D721Med (cell line): Measurements from ENCODE around the gene NOD1.
"Not testable (repeated sequence)": the region's sequence is repeated elsewhere in the genome, so short reads cannot be mapped to it uniquely, and the experiment has no call there.

Experiments
- DNase-seq: peaks from one replicate; pipeline ENCODE4 v3.0.0; 2011; ENCODE audit warnings: low spot score; ENCODE audit not compliant: insufficient read length
- FAIRE-seq: peaks from 2 replicates; lab custom pipeline; 2011; peaks lifted over from hg19 to GRCh38; lab: Jason Lieb, UNC
- TF ChIP-seq, protein P1 (sequence below): IDR thresholded peaks from 2 replicates; pipeline ENCODE4 v1.5.1; 2012; ENCODE audit warnings: mild to moderate bottlenecking, control low read depth; ENCODE audit not compliant: insufficient read depth; ENCODE audit errors: missing control alignments

The NOD1 gene

DNA sequence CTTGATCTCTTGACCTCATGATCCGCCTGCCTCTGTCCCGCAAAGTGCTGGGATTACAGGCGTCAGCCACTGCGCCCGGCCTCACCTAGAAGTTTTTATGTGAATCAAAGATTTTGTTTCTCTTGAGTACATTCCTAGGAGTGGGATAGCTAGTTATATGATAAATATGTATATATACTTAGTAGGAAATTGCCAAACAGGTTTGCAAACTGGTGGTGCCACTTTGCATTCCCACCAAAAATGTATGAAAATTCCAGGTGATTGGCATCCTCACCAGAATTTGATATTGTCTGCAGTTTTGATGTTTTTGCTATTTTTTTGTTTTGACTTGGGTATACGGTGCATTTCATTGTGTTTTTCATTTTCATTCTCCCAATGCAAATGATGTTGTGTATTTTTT lies 86.8 kb downstream of the NOD1 start:
- no peak for DNase-seq
- TF ChIP-seq, protein P1, sequence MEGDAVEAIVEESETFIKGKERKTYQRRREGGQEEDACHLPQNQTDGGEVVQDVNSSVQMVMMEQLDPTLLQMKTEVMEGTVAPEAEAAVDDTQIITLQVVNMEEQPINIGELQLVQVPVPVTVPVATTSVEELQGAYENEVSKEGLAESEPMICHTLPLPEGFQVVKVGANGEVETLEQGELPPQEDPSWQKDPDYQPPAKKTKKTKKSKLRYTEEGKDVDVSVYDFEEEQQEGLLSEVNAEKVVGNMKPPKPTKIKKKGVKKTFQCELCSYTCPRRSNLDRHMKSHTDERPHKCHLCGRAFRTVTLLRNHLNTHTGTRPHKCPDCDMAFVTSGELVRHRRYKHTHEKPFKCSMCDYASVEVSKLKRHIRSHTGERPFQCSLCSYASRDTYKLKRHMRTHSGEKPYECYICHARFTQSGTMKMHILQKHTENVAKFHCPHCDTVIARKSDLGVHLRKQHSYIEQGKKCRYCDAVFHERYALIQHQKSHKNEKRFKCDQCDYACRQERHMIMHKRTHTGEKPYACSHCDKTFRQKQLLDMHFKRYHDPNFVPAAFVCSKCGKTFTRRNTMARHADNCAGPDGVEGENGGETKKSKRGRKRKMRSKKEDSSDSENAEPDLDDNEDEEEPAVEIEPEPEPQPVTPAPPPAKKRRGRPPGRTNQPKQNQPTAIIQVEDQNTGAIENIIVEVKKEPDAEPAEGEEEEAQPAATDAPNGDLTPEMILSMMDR: no peak
- FAIRE-seq: no peak

DNA sequence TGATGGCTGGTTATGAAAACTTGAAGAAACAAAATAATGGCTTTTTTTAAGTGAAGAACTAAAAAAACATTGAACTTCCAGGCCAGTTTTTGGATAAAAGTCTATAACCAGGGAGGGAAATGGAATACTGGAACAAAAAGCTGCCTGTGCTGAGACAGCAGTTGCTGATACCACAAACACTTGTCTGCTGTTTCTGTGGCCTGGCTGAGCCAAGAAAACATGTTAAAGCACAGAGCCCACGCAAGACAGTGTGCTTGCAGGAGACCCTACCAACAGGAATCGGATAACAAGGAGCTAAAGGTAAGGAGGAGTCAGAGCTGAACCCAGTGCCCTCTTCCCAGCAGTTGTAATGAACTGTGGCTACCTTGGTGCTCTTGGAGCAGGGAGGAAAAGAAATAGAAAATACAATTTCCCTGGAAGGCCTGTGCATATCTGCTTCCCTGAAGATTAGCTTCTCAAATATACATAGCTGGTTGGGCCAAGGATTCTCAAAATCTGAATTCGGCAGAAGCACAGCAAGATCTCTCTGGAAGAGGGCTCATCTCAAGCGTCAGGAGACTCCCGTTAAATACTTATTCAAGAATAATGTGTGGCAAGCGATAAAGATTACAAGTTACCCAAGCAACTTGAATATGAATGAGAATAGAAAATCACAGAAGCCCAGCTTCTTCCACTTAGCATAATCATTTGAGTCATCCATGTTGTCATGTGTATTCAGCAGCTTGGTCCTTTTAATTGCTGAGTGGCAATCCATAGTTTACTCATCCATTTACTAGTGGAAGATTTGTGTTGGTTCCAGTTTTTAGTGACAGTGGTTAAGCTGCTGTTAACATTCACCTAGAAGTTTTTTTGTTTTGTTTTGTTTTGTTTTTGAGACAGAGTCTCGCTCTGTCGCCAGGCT lies 87.6 kb downstream of the NOD1 start:
- FAIRE-seq (no peak), DNase-seq (no peak)
- TF ChIP-seq, protein P1: no peak

DNA sequence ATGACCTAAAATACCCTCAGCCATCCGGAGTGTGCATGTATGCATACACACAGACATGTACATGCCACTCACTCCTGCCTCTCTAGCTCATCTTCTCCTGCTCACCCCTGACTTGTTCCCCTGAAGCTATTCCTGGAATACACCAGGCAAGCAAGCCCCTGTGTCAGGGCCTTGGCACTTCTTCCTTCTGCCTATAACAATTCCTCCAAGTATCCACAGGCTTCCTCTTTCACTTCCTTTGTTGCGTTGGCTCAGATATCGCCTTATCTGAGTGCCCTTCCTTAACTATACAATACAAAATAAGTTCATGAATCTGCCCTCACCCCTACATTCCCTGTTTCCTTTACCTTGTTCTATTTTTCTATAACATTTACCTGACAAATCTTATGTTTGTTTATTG lies 88.8 kb downstream of the NOD1 start:
- FAIRE-seq: no peak
- DNase-seq: no peak
- TF ChIP-seq, protein P1: no peak

DNA sequence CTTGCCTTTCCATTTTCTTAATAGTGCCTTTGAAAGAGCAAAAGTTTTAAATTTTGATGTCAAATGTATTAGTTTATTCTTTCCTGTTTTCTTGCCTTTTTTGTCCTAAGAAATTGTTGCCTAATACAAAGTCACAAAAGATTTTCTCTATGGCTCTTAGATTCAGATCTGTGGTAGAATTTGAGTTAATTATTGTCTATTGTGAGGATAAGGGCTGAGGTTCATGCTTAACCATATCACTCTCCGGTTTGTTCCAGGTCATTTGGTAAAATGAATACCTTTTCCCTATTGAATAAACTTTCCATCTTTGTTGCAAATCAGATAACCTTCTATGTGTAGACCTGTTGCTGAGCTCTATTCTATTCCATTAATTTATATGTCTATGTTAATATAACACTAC lies 96.0 kb downstream of the NOD1 start:
- DNase-seq (no peak), FAIRE-seq (no peak)
- TF ChIP-seq, protein P1: no peak

DNA sequence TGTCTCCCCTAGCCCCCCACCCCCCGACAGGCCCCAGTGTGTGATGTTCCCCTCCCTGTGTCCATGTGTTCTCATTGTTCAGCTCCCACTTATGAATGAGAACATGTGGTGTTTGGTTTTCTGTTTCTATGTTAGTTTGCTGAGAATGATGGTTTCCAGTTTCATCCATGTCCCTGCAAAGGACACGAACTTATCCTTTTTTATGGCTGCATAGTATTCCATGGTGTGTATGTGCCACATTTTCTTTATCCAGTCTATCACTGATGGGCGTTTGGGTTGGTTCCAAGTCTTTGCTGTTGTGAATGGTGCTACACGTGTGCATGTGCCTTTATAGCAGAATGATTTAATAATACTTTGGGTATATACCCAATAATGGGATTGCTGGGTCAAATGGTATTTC lies 97.8 kb downstream of the NOD1 start:
- not testable (repeated sequence) for DNase-seq, FAIRE-seq

DNA sequence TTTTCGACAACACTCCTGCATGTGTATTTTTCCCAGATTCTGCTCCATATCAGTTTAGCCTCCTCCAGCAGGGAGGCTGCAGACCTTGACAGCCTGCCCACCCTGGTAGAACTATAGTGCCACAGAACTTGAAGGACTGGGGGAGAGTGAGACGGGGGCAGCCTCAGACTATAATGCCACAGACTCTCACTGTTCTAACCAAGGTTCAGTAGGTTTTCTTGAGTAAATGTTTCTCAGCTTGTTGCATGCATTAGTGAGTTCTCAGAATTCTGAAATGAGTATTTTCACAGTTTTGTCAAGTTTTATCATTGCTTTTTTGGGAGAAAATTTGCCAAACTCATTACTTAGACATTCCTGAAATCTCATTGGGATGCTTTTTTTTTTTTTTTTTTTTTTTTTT lies 98.3 kb downstream of the NOD1 start:
- TF ChIP-seq, protein P1: no peak
- DNase-seq (no peak), FAIRE-seq (no peak)

DNA sequence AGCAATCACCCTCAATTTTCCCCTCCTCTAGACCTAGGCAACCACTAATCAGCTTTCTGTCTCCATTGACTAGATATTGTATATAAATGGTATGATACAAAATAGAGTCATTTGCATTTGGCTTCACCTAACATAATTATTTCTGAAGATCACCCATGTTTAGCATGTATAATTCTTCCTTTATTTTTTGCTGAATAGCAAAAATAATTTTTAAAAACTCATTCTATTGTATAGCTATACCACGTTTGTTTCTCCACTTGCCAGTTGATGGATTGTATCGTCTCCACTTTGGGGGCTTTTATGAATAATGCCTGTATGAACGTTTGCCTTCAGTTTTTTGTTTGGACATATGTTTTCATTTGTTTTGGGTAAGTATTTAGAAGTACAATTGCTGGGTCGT lies 98.8 kb downstream of the NOD1 start:
- TF ChIP-seq, protein P1: no peak
- no peak for DNase-seq
- FAIRE-seq: no peak

DNA sequence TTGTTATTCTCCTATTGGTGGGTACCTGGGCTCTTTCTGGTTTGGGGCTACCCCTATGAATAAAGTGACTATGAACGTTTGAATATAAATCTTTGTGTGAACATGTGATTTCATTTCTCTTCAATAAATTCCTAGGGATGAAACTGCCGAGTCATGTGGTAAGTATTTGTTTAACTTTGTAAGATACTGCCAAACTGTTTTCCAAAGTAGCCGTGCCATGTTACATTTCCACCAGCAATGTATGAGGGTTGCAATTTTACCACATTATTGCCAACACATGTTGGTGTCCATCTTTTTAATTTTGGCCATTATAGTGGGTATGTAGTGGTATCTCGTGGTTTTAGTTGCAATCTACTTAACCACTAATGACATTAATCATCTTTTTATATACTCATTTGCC lies 99.5 kb downstream of the NOD1 start:
- TF ChIP-seq, protein P1: no peak
- FAIRE-seq: no peak

More for the DNA sequence above, 99.5 kb downstream of the NOD1 start:
- no peak for DNase-seq
